ENCODE data around the gene CACNA2D4. TPM values are rescaled to one million over a fixed set of nuclear protein-coding genes. Genes with fewer than 3 reads are reported as not detected.

Gene CACNA2D4
- total RNA-seq, 1 experiment from 2014 or later = 1.7 TPM

DNA sequence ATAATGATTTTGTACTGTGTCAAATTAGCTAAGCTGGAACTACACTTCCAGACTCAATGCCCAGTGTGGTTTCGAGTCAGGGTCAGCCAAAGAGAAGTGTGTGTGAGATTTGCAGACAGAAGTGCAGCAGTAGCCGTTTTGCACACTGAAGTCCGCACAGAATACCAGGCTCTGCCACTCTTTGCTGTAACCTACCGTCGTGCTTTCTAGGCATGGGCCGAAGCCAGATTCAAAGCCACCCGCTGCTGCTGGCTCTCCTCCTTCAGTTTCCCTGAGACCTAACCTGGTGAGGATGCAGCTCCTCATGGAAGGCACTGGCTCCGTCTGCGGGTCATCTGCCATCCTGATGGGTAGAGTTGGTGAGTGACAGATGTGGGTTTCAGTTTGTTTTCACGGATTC is 49.3 kb downstream of the CACNA2D4 start:
- Histone ChIP-seq H3K9me2 (ENCODE audit: insufficient read depth) (no peaks in the 10 kb centered on the region), H2AFZ (ENCODE audit: low read depth, low read length, poor library complexity, severe bottlenecking) (no peak overlapping the region), H3K79me2 (ENCODE audit: insufficient read depth, low read length) (no peaks in the 10 kb centered on the region), H3K4me2 (ENCODE audit: low read length) (no peak overlapping the region), H4K20me1 (ENCODE audit: insufficient read depth) (no peaks in the 10 kb centered on the region), H3K4me3 (replicated peaks in 1 of 2; ENCODE audit: low read depth in 1 of 2, low read length in 2 of 2) (no peak overlapping the region), H3K9ac (ENCODE audit: low read length) (no peak overlapping the region), H3K4me1 (ENCODE audit: control insufficient read depth in 1 of 2, insufficient read depth in 2 of 2, low read length in 2 of 2) (no peaks in the 10 kb centered on the region), H3K27me3 (ENCODE audit: insufficient read depth, low read length) (peaks cover 1% of the 10 kb centered on the region; the same call in 1 of the 2 replicates), H3K9me3 (ENCODE audit: control insufficient read depth in 1 of 2, insufficient read depth in 1 of 2, low read depth in 1 of 2, low read length in 2 of 2) (no peaks in the 10 kb centered on the region), H3K27ac (ENCODE audit: low read depth, low read length) (no peak overlapping the region), H3K36me3 (ENCODE audit: control insufficient read depth in 1 of 2, insufficient read depth in 2 of 2, low read length in 2 of 2) (no peaks in the 10 kb centered on the region)
- ChIA-PET RAD21 (ENCODE audit: low non-redundant PET in 1 of 2, low total read pairs in 2 of 2, uncharacterized antibody in 2 of 2, unreplicated experiment in 2 of 2) (no interaction called here), POLR2A (no interaction called here), CTCF (no interaction called here)
- no peak for DNase-seq (ENCODE audit: low read depth, low spot score)
- intact Hi-C loops (cut with micrococcal nuclease) = no loop called here
- BruUV-seq (replicated peaks) = no TSS peak
- no peak for ATAC-seq
- TF ChIP-seq RAD21 (IDR thresholded peaks at IDR 0.05; ENCODE audit: low read depth) (no peak), CEBPB (IDR thresholded peaks at IDR 0.05; ENCODE audit: low read depth) (no peak), ZFX (IDR thresholded peaks at IDR 0.05) (no peak), CTCF (IDR thresholded peaks at IDR 0.05 in 2 of 3, conservative IDR thresholded peaks at IDR 0.05 in 1 of 3; ENCODE audit: borderline replicate concordance in 1 of 3, insufficient read depth in 1 of 3, low read depth in 2 of 3, low read length in 2 of 3) (no peak), POLR2AphosphoS5 (IDR thresholded peaks at IDR 0.05; ENCODE audit: low read depth, low read length) (no peak), SP1 (IDR thresholded peaks at IDR 0.05; ENCODE audit: low read depth) (no peak)

GRCh38 chr12:1865284-1865866 is 53.1 kb downstream of the CACNA2D4 start:
- CTCF ChIA-PET = no interaction called here
- no TSS peak for BruUV-seq (replicated peaks)

More at GRCh38 chr12:1865284-1865866, 53.1 kb downstream of the CACNA2D4 start:
- Histone ChIP-seq H3K36me3 (ENCODE audit: control insufficient read depth in 1 of 2, insufficient read depth in 2 of 2, low read length in 2 of 2) (no peaks in the 10 kb centered on the region), H3K4me3 (replicated peaks in 1 of 2; ENCODE audit: low read depth in 1 of 2, low read length in 2 of 2) (no peak overlapping the region), H3K27ac (ENCODE audit: low read depth, low read length) (no peak overlapping the region), H3K79me2 (ENCODE audit: insufficient read depth, low read length) (no peaks in the 10 kb centered on the region), H4K20me1 (ENCODE audit: insufficient read depth) (no peaks in the 10 kb centered on the region), H3K4me1 (ENCODE audit: control insufficient read depth in 1 of 2, insufficient read depth in 2 of 2, low read length in 2 of 2) (no peaks in the 10 kb centered on the region), H3K4me2 (ENCODE audit: low read length) (no peak overlapping the region), H3K9ac (ENCODE audit: low read length) (no peak overlapping the region), H3K9me2 (ENCODE audit: insufficient read depth) (no peaks in the 10 kb centered on the region), H3K9me3 (ENCODE audit: control insufficient read depth in 1 of 2, insufficient read depth in 1 of 2, low read depth in 1 of 2, low read length in 2 of 2) (no peaks in the 10 kb centered on the region), H3K27me3 (ENCODE audit: insufficient read depth, low read length) (no peaks in the 10 kb centered on the region), H2AFZ (ENCODE audit: low read depth, low read length, poor library complexity, severe bottlenecking) (no peak overlapping the region)
- TF ChIP-seq EGR1 (IDR thresholded peaks at IDR 0.05; ENCODE audit: low read depth) = no peak
- TF ChIP-seq, protein P1, sequence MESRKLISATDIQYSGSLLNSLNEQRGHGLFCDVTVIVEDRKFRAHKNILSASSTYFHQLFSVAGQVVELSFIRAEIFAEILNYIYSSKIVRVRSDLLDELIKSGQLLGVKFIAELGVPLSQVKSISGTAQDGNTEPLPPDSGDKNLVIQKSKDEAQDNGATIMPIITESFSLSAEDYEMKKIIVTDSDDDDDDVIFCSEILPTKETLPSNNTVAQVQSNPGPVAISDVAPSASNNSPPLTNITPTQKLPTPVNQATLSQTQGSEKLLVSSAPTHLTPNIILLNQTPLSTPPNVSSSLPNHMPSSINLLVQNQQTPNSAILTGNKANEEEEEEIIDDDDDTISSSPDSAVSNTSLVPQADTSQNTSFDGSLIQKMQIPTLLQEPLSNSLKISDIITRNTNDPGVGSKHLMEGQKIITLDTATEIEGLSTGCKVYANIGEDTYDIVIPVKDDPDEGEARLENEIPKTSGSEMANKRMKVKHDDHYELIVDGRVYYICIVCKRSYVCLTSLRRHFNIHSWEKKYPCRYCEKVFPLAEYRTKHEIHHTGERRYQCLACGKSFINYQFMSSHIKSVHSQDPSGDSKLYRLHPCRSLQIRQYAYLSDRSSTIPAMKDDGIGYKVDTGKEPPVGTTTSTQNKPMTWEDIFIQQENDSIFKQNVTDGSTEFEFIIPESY (IDR thresholded peaks at IDR 0.05; ENCODE audit: extremely low read depth, insufficient replicate concordance, low read length) = no peak
- TF ChIP-seq SIN3A (IDR thresholded peaks at IDR 0.05; ENCODE audit: low read depth) = no peak
- TF ChIP-seq CBX3 (IDR thresholded peaks at IDR 0.05; ENCODE audit: low read depth) = no peak
- TF ChIP-seq, protein P2, sequence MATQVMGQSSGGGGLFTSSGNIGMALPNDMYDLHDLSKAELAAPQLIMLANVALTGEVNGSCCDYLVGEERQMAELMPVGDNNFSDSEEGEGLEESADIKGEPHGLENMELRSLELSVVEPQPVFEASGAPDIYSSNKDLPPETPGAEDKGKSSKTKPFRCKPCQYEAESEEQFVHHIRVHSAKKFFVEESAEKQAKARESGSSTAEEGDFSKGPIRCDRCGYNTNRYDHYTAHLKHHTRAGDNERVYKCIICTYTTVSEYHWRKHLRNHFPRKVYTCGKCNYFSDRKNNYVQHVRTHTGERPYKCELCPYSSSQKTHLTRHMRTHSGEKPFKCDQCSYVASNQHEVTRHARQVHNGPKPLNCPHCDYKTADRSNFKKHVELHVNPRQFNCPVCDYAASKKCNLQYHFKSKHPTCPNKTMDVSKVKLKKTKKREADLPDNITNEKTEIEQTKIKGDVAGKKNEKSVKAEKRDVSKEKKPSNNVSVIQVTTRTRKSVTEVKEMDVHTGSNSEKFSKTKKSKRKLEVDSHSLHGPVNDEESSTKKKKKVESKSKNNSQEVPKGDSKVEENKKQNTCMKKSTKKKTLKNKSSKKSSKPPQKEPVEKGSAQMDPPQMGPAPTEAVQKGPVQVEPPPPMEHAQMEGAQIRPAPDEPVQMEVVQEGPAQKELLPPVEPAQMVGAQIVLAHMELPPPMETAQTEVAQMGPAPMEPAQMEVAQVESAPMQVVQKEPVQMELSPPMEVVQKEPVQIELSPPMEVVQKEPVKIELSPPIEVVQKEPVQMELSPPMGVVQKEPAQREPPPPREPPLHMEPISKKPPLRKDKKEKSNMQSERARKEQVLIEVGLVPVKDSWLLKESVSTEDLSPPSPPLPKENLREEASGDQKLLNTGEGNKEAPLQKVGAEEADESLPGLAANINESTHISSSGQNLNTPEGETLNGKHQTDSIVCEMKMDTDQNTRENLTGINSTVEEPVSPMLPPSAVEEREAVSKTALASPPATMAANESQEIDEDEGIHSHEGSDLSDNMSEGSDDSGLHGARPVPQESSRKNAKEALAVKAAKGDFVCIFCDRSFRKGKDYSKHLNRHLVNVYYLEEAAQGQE (IDR thresholded peaks at IDR 0.05; ENCODE audit: low read depth) = no peak
- no peak for TF ChIP-seq EZH2 (IDR thresholded peaks at IDR 0.05)
- no peak for TF ChIP-seq FOSL1 (IDR thresholded peaks at IDR 0.05; ENCODE audit: low read depth)
- no peak for ATAC-seq
- no peak for DNase-seq (ENCODE audit: low read depth, low spot score)
- RAD21 ChIA-PET (ENCODE audit: low non-redundant PET in 1 of 2, low total read pairs in 2 of 2, uncharacterized antibody in 2 of 2, unreplicated experiment in 2 of 2) = no interaction called here
- intact Hi-C loops (cut with micrococcal nuclease) = no loop called here
- POLR2A ChIA-PET = no interaction called here
